ENCODE measurements around the gene TCF7L1.

The TCF7L1 gene

DNA sequence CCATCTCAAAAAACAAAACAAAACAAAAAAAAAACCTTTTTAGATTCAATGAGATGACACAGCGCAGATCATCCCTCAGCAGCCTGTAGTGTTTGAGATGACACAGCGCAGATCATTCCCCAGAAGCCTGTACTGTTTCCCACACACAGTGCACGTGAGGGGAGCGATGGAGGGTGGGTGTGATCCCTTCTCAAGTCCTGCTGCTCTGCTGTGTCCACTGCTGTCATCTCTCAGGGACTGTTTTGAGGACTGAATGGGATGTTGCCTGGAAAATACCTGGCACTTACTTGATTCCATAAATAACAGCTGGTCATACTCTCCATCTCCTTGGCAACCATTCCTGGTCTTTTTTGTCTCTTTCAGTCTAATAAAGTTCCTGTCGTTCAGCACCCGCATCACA, 168.9 kb downstream of the TCF7L1 start:
- TF ChIP-seq, protein P1, sequence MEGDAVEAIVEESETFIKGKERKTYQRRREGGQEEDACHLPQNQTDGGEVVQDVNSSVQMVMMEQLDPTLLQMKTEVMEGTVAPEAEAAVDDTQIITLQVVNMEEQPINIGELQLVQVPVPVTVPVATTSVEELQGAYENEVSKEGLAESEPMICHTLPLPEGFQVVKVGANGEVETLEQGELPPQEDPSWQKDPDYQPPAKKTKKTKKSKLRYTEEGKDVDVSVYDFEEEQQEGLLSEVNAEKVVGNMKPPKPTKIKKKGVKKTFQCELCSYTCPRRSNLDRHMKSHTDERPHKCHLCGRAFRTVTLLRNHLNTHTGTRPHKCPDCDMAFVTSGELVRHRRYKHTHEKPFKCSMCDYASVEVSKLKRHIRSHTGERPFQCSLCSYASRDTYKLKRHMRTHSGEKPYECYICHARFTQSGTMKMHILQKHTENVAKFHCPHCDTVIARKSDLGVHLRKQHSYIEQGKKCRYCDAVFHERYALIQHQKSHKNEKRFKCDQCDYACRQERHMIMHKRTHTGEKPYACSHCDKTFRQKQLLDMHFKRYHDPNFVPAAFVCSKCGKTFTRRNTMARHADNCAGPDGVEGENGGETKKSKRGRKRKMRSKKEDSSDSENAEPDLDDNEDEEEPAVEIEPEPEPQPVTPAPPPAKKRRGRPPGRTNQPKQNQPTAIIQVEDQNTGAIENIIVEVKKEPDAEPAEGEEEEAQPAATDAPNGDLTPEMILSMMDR (IDR thresholded peaks at IDR 0.05; ENCODE audit: low read depth, low read length) = no peak
- no peak overlapping the region for H3K4me3 ChIP-seq (ENCODE audit: low read depth, low read length)

DNA sequence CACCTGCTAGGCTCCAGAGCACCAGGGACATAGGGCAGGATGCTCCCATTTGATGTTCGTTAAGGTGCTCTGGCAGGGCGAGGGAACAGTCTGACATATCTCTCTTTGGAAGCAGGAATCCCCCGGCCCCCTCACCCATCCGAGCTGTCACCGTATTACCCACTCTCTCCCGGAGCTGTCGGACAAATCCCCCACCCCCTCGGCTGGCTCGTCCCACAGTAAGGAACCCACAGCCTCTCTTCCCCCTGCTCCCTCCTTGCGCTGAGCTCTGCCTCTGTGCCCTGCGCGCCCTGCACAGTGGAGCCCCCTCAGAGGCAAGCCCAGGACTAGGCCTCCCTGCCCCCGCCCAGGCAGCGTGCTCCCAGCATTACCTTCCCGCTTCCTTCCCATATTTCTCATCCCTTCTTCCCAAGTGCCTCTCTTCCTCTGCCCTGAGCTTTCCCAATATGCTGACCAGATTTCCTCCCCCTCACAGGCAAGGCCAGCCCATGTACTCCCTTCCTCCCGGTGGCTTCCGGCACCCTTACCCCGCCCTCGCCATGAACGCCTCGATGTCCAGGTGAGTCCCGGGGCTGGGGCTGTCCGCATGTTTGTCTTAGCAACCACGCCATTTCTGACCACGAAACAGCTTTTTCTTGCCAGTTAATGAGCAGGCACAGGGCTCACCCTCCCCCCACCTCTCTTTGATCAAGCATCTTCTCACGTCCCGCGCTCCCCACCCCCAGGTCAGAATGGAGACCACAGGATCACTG, 170.8 kb downstream of the TCF7L1 start:
- no peak overlapping the region for H3K4me3 ChIP-seq (ENCODE audit: low read depth, low read length)
- TF ChIP-seq, protein P1 (IDR thresholded peaks at IDR 0.05; ENCODE audit: low read depth, low read length) = no peak

DNA sequence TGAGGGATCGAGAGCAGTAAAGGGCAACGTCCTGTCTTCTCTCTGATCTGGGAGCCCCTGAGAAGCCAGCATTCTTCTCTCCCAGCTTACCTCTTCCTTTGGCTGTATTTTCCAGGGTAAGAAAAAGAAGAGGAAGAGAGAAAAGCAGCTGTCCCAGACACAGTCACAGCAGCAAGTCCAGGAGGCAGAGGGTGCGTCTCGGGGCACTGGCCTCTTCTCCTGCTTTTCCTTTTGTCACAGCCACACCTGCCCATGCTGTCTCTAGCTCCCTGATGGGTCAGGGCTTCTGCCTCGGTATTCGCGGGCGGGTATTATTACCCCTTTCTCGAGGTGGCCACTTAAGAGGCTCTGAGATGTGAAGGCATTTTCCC, 174.3 kb downstream of the TCF7L1 start:
- H3K4me3 ChIP-seq (ENCODE audit: low read depth, low read length) = no peak overlapping the region
- TF ChIP-seq, protein P1 (IDR thresholded peaks at IDR 0.05; ENCODE audit: low read depth, low read length) = no peak

DNA sequence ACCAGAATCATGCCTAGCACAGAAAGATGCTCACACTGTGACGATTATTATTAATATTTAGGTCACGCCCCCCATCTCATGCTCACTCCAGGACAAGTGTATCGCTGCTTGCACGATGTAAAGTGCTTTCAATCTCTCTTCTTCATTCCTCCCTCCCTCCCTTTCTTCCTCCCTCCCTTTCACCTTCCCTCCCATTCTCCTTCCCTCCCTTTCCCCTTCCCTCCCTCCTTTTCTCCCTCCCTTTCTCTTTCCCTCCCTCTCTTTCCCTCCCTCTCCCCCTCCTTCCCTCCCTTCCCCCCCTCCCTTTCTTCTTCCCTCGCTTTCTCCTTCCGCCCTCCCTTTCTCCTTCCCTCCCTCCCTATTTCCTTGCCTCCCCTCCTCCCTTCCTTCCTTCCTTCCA, 175.0 kb downstream of the TCF7L1 start:
- TF ChIP-seq, protein P1 (IDR thresholded peaks at IDR 0.05; ENCODE audit: low read depth, low read length) = no peak

DNA sequence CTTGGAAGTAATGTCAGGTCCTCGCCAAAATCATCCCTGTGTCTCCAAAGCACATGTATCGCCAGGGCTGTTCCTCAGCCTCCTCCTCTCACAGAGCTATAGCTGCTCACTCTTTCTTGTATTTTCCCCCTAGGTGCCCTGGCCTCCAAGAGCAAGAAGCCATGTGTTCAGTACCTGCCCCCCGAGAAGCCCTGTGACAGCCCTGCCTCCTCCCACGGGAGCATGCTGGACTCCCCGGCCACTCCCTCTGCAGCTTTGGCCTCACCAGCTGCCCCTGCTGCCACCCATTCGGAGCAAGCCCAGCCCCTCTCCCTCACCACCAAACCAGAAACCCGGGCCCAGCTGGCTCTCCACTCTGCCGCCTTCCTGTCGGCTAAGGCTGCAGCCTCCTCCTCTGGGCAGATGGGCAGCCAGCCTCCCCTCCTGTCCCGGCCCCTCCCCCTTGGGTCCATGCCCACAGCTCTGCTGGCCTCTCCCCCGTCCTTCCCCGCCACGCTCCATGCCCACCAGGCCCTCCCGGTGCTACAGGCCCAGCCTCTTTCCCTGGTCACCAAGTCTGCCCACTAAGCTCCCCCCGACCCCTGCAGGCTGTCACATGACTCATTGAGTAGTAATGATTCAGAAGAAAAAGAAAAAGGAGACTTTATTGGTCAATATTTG, 175.8 kb downstream of the TCF7L1 start:
- H3K4me3 ChIP-seq (ENCODE audit: low read depth, low read length) = no peak overlapping the region
- TF ChIP-seq, protein P1 (IDR thresholded peaks at IDR 0.05; ENCODE audit: low read depth, low read length) = no peak

More for the DNA sequence above, 175.0 kb downstream of the TCF7L1 start:
- H3K4me3 ChIP-seq (ENCODE audit: low read depth, low read length) = no peak overlapping the region

DNA sequence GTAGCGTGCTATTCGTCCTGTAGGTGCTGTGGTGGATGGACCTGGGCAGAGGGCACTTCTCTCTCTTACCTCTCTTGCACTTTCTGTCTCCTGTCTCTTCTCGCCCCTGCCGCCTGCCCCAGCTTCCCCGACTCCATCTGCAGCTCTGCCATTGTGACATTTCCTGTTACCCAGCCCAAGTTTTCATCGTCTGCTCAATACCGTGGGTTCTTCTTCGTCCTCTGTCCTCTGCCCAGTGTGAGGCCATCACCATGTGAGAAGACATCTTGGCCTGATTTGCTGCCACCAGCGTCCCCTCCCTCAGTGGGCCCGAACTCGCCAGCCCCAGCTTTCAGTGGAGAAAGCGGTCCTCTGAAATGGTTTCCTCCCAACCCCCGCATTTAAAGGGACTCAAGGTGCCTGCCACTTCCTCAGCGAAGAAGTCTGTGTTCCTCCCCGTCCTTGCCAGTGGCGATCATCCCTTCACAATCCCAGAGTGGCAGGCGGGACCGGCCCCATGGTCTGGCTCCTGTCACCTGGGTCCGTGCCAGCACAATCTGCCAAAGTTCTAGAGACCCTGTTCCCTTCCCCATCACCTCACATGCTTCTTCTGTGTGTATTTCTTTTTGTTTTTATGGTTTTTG, 176.6 kb downstream of the TCF7L1 start:
- H3K4me3 ChIP-seq (ENCODE audit: low read depth, low read length) = no peak overlapping the region

More for the DNA sequence above, 176.6 kb downstream of the TCF7L1 start:
- TF ChIP-seq, protein P1 (IDR thresholded peaks at IDR 0.05; ENCODE audit: low read depth, low read length) = no peak
